Activated T-helper 1 cell treated with anti-CD3 and anti-CD28 coated beads, Interleukin-2, amount 50 U/mL, for 16 hours (primary cell): Measurements from ENCODE around the gene TCF4.

Experiments used
- DNase-seq, 2 donors: peaks; one replicate each; pipeline ENCODE4 v3.0.0-alpha.2; 2020; ENCODE audit warnings: low read depth in 1 of 2, low spot score in 1 of 2

Gene TCF4

DNA sequence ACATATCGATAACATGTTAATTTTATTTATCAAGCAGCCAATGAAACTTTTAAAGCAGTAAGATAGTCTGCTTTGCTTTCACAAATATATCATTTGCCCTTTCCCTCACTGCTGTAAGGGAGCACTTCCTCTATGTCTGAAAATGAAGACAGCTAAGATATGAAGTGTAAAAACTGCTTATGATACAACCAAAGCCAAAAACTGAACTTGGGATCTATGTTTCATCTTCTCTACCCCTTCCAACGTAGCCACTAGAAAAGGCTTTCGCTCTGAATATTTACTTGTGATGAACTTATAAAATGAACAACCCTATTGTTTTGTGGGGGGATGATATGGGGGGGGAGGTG is 140.3 kb downstream of the TCF4 start:
- DNase-seq: no peak

GRCh38 chr18:55446996-55447671 is 140.9 kb downstream of the TCF4 start:
- DNase-seq: no peak

GRCh38 chr18:55444536-55444935 is 143.5 kb downstream of the TCF4 start:
- no peak for DNase-seq

- DNase-seq: no peak
Observed at GRCh38 chr18:55443776-55444175, 144.2 kb downstream of the TCF4 start.

DNA sequence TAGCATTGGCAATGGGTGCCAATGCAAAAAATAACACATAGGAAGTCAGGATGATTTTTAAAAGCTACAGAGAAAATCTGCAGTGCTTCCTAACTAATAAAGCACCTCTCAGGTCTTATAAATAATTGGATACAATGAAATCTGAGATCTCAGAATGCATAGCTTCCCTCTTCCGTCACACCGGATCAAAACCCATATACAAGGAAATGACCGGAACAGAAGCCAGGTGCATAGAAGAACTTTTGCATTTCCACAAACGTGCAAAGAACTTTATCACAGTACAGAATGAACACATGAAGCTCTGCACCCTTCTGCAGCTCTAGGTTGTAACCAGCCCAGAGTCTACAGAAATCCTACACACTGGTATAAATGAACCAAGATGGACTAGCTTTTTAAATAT is 145.4 kb downstream of the TCF4 start:
- no peak for DNase-seq

GRCh38 chr18:55440988-55441387 is 147.0 kb downstream of the TCF4 start:
- DNase-seq: no peak

- DNase-seq: no peak
Observed at GRCh38 chr18:55439056-55439455, 148.9 kb downstream of the TCF4 start.

GRCh38 chr18:55435592-55435991 is 152.4 kb downstream of the TCF4 start:
- no peak for DNase-seq

GRCh38 chr18:55433648-55434047 is 154.3 kb downstream of the TCF4 start:
- DNase-seq: no peak

DNA sequence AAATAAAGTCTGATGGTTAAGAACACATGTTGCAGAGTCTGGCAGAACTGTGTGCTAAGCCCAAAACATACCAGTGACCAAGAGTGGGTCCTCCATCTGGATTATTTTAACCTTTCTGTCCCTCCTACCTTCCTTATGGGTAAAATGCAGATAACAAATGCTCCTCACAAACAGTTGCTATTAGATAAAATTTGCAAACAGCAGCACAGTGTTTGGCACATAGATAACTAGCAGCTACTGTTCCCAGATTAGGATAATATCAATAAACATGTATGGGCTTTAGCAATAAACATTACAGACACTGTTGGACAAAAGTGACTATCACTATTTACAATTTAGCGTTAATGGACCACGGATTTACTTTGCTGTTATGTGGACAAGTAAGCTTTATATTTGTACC is 154.9 kb downstream of the TCF4 start:
- no peak for DNase-seq

DNA sequence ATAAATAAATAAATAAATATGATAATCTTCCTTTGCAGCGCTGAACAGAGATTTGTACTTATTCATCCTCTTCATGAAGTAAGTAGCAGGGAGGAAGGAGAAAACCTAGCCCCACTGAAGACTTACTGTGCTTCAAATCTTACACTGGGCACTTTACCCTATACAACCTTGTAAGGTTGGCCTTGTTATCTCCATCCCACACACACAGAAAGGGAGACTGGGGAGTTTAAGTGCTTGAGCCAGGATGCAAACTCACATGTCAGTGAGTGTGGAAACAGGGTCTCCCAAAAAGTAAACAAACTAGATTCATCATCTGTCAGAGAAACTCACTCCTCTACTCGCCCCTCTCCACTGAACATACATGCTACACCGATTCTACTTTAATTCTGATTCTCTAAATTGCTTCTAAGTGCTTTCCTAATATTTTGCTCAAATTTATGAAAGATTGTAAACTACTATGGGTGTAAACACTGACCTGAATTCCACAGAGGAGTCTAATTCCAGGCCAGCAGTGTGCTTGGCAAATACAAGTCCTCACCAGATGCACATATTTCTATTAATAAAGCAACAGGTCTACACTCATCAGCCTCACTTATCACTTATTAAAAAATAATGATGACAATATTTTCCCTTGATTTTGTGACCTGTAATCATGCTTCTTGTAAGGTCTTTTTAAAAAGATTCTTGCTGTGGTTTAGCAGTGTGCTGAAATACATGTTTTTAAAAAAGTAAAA is 155.5 kb downstream of the TCF4 start:
- DNase-seq: no peak

DNA sequence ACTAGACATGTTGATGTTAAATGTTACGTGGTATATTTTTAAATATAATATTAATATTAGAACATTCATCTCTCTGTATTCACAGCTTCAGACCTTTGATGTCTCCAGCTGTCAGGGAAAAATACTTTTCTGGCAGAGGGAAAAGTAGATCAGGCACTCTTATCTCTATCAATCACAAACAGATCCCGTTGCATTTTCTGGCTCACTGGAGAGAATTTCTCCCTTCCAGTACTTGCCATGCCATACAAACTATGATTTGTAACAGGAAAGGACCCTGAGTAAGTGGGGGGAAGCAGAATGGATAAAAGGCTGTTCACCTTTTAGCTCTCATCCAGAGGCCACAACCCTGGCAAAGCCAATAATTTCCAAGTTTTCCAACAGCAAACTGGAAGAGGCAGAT is 158.0 kb downstream of the TCF4 start:
- DNase-seq: no peak

- DNase-seq: no peak
Observed at GRCh38 chr18:55427951-55428350, 160.0 kb downstream of the TCF4 start.

DNA sequence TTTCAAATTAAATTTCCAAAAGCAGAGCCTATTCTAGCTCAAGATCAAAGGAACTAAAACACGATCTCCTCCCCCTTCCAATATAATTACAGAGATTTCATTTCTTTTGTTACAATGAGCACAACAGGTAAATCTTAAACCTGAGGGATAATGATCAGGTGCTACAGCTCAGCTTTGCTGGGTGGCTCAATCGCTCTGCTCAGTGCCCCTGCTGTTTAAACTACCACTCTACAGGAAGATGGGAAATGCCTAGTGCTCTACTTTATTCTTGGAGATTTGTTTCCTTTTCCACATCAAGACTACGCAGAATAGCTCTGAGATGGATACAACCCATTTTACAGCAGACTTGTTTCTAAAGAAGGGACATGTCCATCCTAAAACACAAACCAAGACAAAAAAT is 162.3 kb downstream of the TCF4 start:
- DNase-seq: no peak

- no peak for DNase-seq
Observed at GRCh38 chr18:55422456-55423180, 165.4 kb downstream of the TCF4 start.

- no peak for DNase-seq
Observed at GRCh38 chr18:55421615-55422419, 166.2 kb downstream of the TCF4 start.

DNA sequence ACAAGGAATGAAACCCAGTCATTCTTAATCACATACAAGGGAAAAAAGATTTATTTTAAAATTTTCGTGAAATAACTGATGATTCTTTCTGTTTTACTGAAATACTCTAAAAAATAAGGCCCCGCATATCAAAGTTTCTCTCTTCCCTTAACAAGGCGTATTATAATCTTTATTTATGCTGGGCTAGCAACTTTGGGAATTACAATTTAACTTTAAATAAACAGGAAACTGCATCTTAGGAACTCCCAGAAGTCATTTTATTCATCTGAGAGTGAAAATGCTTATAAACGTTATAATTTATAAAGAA is 166.7 kb downstream of the TCF4 start:
- DNase-seq: no peak

DNA sequence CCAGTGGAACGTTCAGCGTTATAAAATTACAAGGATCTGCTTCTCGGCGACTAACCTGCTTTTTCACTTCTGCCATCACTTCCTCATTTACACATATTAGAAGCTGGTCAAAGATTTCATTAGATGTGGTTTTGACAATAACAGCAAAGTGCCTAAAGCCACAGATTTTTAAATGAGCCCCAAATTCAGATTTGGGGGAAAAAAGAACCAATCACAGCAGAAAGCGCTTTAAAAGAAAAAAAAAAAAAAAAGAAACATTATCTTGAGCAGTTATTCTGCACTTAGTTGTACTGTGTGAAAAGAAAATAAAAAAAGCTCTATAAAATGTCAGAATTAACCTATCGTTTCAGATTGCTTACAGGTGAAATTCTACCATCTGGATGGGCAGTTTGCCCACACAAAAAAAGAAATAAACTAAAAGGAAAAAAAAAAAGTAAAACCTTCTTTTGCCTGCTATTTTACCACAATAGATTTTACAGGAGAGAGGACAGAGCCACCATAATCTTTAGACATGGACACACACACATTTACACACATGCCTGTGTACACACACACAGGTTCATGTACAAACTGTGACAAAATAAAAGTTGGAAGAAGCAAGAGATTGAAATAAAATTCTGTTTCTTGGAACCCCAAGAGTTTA is 167.2 kb downstream of the TCF4 start:
- no peak for DNase-seq

- no peak for DNase-seq
Observed at GRCh38 chr18:55419947-55420664, 167.9 kb downstream of the TCF4 start.

DNA sequence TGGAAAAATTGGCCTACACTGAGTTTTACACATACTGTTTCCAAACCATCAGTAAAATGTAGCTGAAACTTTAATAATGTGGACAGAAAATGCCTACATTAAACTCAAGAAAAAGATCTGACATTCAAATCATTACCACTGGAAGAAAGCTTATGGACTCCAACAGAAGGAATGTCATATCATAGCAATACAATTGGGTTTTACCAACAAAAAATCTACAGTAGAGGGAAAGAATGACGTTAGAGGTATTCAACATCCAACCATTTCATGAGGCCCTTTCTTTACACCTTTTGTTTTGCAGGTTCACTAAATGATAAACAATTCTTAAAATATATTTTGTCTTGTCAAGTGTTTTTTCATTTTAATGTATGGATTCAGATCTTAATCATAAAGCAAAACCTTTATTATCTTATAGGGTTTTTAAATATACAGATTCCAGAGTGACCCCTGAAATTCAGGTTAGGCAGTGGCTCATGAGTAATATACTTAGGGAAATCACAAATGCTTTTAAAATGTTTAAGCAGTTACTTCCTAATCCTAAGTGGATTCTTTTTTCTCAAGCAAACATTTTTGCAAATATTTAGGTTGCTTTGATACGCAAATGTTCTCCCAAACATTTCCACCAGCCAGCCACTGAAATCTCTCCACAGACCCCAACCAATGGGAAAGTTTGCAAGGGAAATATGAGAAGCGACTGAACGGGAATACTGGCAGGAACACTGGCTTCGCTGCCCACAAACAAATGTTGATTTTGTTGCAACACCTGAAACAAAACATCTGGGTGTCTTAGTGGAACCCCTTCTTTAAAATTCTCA is 168.7 kb downstream of the TCF4 start:
- DNase-seq: no peak
